ENCODE results near the gene KCNAB3.
"Not testable (repeated sequence)": the region's sequence is repeated elsewhere in the genome, so short reads cannot be mapped to it uniquely, and the experiment has no call there.

- TF ChIP-seq CTCF (IDR thresholded peaks at IDR 0.05; ENCODE audit: low read depth, low read length, missing input control); TAF1 (conservative IDR thresholded peaks at IDR 0.05); RXRA (IDR thresholded peaks at IDR 0.05): not testable (repeated sequence)
These were observed 23.6 kb upstream of the KCNAB3 start for GRCh38 chr17:7953266-7953665.

Data from liver (tissue), 3 donors.